AG08395 (cell line): ENCODE data around the gene SNTG2.
A peak's percentile ranks its signal among the peaks of the same experiment; 100 is the strongest.
"Not testable (repeated sequence)": the region's sequence is repeated elsewhere in the genome, so short reads cannot be mapped to it uniquely, and the experiment has no call there.

Experiments used
- DNase-seq: peaks from one replicate; pipeline ENCODE4 v3.0.0; 2012; ENCODE audit warnings: mixed read lengths, low spot score

SNTG2 gene

GRCh38 chr2:1053786-1054185 lies 103.1 kb downstream of the SNTG2 start:
- no peak for DNase-seq

DNA sequence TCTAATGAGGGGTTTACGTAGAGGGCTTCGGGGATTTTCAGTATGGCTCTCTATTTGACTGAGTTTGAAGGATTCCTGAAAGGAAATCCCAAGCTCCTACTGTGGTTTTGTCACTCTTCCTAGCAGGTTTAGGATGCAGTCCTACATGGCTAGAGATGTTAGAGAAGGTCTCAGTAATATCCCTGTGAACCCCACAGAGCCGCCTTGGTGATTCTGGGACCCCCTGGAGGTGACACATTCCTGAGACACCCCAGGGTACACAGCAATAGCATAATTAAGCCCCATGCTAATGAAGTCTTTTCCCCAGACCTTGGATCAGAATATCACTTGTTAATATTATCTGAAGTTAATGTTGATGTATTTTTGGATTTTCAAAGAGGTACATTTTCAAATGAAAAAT lies 103.8 kb downstream of the SNTG2 start:
- no peak for DNase-seq

DNA sequence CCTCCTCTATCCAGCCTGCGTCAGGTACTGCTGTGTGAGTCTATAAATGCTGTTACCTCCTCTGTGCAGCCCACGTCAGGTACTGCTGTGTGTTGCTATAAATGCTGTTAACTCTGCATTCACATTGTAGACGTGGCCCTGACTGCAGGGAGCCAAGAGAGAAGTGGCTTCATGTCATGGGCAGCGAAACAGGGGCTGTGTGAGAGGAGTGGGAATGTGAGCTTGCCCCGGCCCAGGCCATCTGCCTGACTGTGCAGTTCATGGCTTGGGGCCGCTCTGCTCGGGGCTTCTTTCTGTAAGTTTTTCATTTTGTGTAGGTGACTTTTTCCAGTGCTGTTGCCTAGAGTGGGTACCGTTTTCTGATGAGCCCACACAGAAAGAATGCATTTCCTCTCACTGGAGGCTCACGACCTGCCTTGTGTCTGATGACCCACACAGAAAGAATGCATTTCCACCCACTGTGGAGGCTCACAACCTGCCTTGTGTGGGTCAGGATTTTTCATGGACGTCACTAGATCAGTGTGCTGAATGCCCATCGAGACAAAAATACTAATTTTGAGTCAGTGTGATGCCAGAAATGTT lies 104.5 kb downstream of the SNTG2 start:
- peak; percentile 81 for DNase-seq

GRCh38 chr2:1060372-1060771 lies 109.7 kb downstream of the SNTG2 start:
- no peak for DNase-seq

- no peak for DNase-seq
These were observed 110.3 kb downstream of the SNTG2 start for GRCh38 chr2:1060987-1061386.

DNA sequence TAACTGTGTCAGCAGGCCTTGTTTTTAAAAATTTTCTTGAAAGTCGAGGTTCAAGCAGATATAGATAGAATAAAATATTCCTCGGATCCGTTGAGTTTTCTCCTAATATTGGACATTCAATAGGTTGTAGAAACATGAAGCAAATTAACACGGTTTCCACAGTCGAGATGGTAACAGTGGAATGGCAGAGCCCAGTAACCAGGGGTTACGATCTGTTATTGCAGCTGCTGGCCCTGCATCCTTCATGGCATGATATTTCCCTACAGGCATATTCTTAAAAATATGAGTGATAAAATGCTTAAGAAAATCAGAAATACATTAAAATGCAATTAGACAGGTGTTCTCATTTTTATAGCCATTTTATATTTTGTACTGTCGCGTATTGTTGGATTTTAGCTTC lies 117.6 kb downstream of the SNTG2 start:
- no peak for DNase-seq

- no peak for DNase-seq
These were observed 118.2 kb downstream of the SNTG2 start for GRCh38 chr2:1068822-1069221.

GRCh38 chr2:1069847-1070246 lies 119.2 kb downstream of the SNTG2 start:
- no peak for DNase-seq

GRCh38 chr2:1070601-1071000 lies 120.0 kb downstream of the SNTG2 start:
- DNase-seq = no peak

DNA sequence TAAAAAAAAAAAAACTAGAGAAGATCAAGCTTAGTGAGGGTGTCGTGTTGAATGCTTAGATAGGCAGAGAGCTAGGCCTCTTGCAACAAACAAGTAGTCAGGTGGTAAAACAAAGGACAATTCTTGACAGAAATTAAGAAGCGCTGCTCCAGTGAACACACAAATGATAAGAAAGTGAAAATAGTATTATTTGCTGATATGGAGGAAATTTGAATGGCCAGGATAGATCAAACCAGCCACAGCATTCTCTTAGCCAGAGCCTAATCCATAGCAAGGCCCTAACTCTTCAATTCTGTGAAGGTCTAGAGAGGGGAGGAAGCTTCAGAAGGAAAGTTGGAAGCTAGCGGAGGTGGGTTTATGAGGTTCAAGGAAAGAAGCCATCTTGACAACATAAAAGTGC lies 121.0 kb downstream of the SNTG2 start:
- no peak for DNase-seq

- DNase-seq = no peak
These were observed 121.6 kb downstream of the SNTG2 start for GRCh38 chr2:1072250-1072649.

DNA sequence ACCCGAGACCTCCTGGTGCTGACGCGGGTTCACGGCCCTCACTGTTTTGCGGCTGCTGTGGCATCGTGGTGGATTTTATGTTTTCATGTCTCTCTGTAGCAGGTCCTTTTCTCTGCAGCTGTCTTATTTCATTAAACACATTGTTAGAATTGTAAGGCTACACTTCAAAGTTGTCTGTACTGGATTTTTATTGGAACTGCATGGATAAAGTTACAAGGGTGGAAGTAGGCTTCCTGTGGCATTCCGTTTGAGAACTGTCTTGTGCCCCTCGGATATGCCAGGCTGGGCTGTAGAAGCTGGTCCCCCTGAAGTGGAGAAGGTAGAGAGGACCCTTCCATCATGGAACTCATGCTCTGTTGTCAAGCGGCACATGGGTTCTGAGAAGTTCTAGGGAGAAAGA lies 127.3 kb downstream of the SNTG2 start:
- no peak for DNase-seq

DNA sequence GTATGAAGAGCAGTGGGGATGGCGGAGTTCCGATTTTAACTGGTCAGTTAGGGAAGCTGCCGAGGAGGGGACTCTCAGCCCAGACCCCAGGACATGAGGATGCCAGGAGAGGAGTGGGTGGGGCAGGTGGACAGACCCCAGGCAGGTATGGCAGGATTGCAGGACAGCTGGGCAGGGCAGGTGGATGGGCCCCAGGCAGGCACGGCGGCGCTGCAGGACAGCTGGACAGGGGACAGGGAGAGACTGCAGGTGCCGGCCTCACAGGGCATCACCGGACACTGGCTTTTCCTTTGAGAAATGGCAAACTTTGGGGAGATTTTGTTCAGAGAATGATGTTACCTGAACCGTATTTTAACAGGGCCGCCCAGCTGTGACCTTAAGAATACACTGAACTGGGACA lies 127.7 kb downstream of the SNTG2 start:
- no peak for DNase-seq

DNA sequence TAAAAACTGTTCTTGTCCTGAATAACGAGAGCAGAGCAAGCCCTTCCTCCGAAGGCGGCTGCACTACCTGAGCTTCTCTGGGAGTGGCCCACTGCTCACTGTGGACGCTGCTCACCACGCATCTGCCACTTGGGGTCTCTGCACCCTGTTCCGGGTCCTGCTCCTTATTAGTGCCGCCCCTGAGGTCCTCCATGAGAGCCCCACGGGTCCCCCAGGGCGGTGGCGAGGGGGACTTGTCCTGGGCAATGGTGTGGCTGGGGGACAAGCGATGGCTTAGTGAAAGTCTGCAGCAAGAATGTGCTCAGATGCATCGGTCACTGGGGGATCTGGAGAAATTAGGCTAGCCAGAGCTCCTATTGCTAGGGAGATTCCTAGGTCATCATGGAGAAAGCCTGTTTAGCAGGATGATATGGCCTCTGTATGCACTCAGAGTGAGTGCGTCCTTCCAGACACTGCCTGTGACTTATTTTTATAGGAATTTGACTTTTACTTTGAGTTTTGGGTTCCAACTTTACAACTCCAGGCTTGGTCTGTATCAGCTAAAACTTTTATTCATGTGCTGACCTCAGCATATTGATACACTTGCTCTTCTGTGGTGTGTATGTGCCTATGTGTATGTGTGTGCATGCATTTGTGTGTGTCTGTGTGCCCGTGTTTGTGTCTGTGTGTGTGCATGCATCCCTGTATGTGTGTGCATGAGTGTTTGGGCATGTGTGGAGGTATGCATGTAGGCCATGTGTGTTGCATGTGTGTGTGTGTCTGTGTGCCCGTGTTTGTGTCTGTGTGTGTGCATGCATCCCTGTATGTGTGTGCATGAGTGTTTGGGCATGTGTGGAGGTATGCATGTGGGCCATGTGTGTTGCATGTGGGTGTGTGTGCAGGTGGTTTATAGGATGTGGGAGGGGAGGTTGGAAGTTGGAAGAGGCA lies 129.5 kb downstream of the SNTG2 start:
- DNase-seq = no peak

GRCh38 chr2:1081451-1082225 lies 131.0 kb downstream of the SNTG2 start:
- DNase-seq = peak; percentile 50

DNA sequence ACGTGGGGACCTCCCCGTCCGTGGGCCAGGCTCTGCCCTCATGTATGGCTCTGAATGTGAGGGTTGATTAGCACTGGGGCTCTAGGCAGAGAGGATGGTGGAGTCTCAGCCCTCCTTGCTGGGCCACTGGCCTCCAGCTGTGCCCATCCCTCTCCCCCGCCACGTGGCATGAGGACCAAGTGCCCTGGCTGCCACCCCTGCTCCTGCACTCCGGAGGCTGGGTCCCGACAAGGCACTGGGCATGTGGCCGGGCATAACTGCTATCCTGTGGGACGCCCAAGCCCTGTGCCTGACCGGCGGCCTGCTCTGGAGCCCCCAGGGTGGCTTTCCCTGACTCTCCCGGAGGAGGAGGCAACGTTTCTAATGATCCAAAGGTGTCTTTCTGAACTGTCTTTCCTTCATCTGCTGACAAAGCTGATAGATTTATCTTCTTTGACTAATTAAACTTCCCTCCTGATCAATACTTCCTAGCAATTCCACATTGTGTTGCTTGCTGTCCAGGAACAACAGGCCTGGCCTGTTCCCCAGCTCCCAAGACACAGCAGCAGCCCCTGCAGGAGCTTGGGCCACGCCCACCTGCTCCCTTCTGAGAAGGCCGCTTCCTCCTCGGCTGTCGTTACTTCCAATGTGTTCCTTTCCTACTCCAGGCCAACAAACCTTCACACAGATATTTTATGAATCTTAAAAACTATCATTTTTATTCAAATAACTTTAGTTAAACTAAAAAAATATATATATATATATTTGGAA lies 132.0 kb downstream of the SNTG2 start:
- DNase-seq = no peak

DNA sequence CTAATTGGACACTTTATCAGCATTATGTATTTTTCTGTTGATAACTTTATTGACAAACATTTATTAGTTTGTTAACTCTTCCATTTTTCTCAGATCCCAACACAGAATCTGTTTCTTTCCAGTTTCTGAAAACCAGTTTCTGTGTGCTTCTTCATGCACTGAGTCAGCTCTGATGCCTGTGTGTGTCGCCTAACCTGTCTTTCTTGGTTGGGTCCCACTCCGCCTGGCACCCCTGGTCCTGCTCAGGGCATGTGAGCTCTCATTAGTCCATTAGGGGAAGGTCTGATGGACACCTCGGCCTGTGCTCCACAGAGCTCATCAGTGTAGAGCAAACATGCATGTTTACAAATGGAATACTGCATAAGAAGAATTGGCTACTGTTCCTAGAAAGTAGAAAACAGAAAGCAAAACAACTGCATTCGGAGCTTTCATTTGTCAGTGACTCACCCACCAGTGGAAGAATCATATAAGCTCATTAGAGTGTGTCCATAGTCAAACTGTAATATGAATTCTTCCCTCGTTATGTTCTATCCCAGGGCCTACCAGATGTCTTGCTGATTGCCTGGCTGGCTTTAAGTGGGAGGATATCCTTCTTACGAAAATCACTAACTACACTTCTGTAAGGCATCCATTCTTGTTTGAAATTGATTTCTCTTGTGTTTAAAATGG lies 137.7 kb downstream of the SNTG2 start:
- peak; percentile 38 for DNase-seq

GRCh38 chr2:1088940-1089339 lies 138.3 kb downstream of the SNTG2 start:
- DNase-seq = no peak

DNA sequence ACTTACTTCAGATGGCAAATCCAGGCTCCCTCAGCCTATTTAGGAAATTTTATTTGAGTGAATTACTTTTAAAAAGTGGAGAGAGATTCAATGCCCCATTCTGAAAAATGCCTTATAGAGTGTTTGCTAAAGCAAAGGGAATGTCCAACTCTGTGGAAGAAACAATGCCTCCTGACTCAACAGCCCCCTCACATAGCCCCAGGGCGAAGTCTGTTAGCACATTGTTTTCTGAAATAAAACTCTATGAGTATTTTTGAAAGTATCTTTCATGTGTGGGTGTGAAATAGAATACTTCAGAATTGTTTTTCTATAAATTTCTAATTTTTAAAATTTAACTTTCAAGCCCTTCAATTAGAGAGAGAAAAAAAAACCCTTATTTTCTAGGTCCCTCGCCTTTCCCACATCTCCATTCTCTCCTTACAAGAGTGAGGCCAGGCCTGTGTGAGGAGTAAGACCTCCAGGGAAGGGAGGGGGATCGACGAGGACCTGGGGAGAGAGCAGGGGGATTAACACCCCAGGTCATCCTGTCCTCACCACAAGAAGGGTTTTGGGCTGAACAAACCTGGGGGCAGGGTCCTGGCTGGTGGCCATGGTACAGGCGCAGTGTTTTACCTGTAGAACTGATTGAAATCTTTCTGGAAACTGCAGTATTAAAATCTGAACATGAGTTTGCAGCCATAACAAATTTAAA lies 141.4 kb downstream of the SNTG2 start:
- DNase-seq = peak; percentile 24

GRCh38 chr2:1093668-1094067 lies 143.0 kb downstream of the SNTG2 start:
- not testable (repeated sequence) for DNase-seq

GRCh38 chr2:1097101-1097500 lies 146.5 kb downstream of the SNTG2 start:
- DNase-seq = no peak
